Measurements from ENCODE around the gene UVSSA.

UVSSA gene

GRCh38 chr4:1302159-1302558 lies 44.8 kb upstream of the UVSSA start:
- CTCF ChIA-PET, result interaction anchor here (0.6 kb wide), 1 partner anchor 11 kb away, joined by 3 read pairs; no protein-coding TSS in a partner anchor
- TF ChIP-seq CTCF (IDR thresholded peaks at IDR 0.05; ENCODE audit: insufficient read depth, low read length, missing control alignments), result no peak
- DNase-seq (ENCODE audit: low read depth, low spot score), result no peak
- POLR2A ChIA-PET, result no interaction called here
- no peak overlapping the region for H3K4me3 ChIP-seq (ENCODE audit: low read depth, low read length)

- ChIA-PET POLR2A (no interaction called here), CTCF (no interaction called here)
- TF ChIP-seq CTCF (IDR thresholded peaks at IDR 0.05; ENCODE audit: insufficient read depth, low read length, missing control alignments), result no peak
- H3K4me3 ChIP-seq (ENCODE audit: low read depth, low read length), result no peak overlapping the region
- no peak for DNase-seq (ENCODE audit: low read depth, low spot score)
Measured at GRCh38 chr4:1305261-1305711, 41.7 kb upstream of the UVSSA start.

- no peak overlapping the region for H3K4me3 ChIP-seq (ENCODE audit: low read depth, low read length)
- POLR2A ChIA-PET, result no interaction called here
- no peak for DNase-seq (ENCODE audit: low read depth, low spot score)
- no peak for TF ChIP-seq CTCF (IDR thresholded peaks at IDR 0.05; ENCODE audit: insufficient read depth, low read length, missing control alignments)
- CTCF ChIA-PET, result no interaction called here
Measured at GRCh38 chr4:1305781-1306455, 41.1 kb upstream of the UVSSA start.

GRCh38 chr4:1307951-1308735 lies 38.9 kb upstream of the UVSSA start:
- POLR2A ChIA-PET, result interaction anchor here (1.6 kb wide), 2 partner anchors 19 to 38 kb away, joined by 4 to 8 read pairs; partner anchors contain the start of genes MAEA and UVSSA
- TF ChIP-seq CTCF (IDR thresholded peaks at IDR 0.05; ENCODE audit: insufficient read depth, low read length, missing control alignments), result no peak
- no peak overlapping the region for H3K4me3 ChIP-seq (ENCODE audit: low read depth, low read length)
- CTCF ChIA-PET, result interaction anchor here (1.5 to 2.5 kb wide), 4 partner anchors 8 to 177 kb away, joined by 4 to 9 read pairs (median 6); no protein-coding TSS in a partner anchor
- DNase-seq (ENCODE audit: low read depth, low spot score), result no peak

- TF ChIP-seq CTCF (IDR thresholded peaks at IDR 0.05; ENCODE audit: insufficient read depth, low read length, missing control alignments), result no peak
- POLR2A ChIA-PET, result interaction anchor here (0.6 to 1.6 kb wide), 5 partner anchors 18 to 61 kb away, joined by 3 to 8 read pairs (median 4); partner anchors contain the start of genes MAEA and UVSSA
- peak overlapping the region; percentile 58 for H3K4me3 ChIP-seq (ENCODE audit: low read depth, low read length)
- CTCF ChIA-PET, result interaction anchor here (0.7 to 2.5 kb wide), 8 partner anchors 9 to 178 kb away, joined by 3 to 9 read pairs (median 4); no protein-coding TSS in a partner anchor
- DNase-seq (ENCODE audit: low read depth, low spot score), result peak; percentile 63
Measured at GRCh38 chr4:1309261-1310010, 37.6 kb upstream of the UVSSA start.
